Panc1 (cell line): Measurements from ENCODE around the gene FABP1. TPM values are rescaled to one million over a fixed set of nuclear protein-coding genes. Genes with fewer than 3 reads are reported as not detected.
A peak's percentile ranks its signal among the peaks of the same experiment; 100 is the strongest.

Source experiments
- ATAC-seq: fragments of 200-7000 bp; cut with Tn5 transposase; 2 replicates; pipeline ENCODE4 v1.9.1; 2020; ENCODE audit warnings: mild to moderate bottlenecking, moderate library complexity
- Bru-seq: library from RNA; stranded (reverse); fragments of 400-500 nt; gene quantifications from one replicate; lab custom pipeline; 2021; lab: Mats Ljungman, UMichigan
- BruChase-seq, 2 experiments: library from RNA; stranded (reverse); fragments of 400-500 nt; gene quantifications; one replicate each; lab custom pipeline; 2021; lab: Mats Ljungman, UMichigan
- BruUV-seq: library from RNA; stranded (reverse); fragments of 400-500 nt; replicated peaks from 2 replicates; lab custom pipeline; 2021; lab: Mats Ljungman, UMichigan
- CTCF ChIA-PET: fragments of 300-600 bp; sonication (Branson Sonifier 250); formaldehyde crosslinking; loops from one replicate; lab custom pipeline; 2022; ENCODE audit warnings: antibody characterized with exemption; lab: Charles Lee
- POLR2A ChIA-PET: fragments of 300-600 bp; sonication (Branson Sonifier 250); formaldehyde crosslinking; loops from one replicate; lab custom pipeline; 2022; ENCODE audit warnings: antibody characterized with exemption; lab: Charles Lee
- DNase-seq: peaks from one replicate; pipeline ENCODE4 v3.0.0-alpha.2; 2010; ENCODE audit warnings: low read depth, low spot score
- H3K27ac ChIP-seq: 2 replicates; pipeline ENCODE4 v1.5.1; 2011; ENCODE audit warnings: mild to moderate bottlenecking, low read length, inconsistent platforms
- H3K27me3 ChIP-seq: fragments of 200-500 bp; sonication (Bioruptor generic); 2 replicates; pipeline ENCODE4 v1.6.0; 2014; ENCODE audit warnings: low read length, inconsistent platforms; ENCODE audit not compliant: control insufficient read depth, insufficient read depth
- H3K36me3 ChIP-seq: fragments of 200-500 bp; sonication (Bioruptor generic); 2 replicates; pipeline ENCODE4 v1.5.1; 2014; ENCODE audit warnings: inconsistent platforms, mild to moderate bottlenecking, low read length, moderate library complexity; ENCODE audit not compliant: control insufficient read depth, insufficient read depth
- H3K4me1 ChIP-seq: 2 replicates; pipeline ENCODE4 v1.5.1; 2011; ENCODE audit warnings: inconsistent platforms, mild to moderate bottlenecking, low read length, moderate library complexity; ENCODE audit not compliant: control insufficient read depth, insufficient read depth
- H3K4me3 ChIP-seq, 2 experiments: 2 replicates each; pipeline ENCODE4 v1.5.1; 2011 to 2012; ENCODE audit warnings: low read depth in 2 of 2, low read length in 2 of 2, mild to moderate bottlenecking in 2 of 2, inconsistent platforms in 1 of 2, moderate library complexity in 1 of 2
- H3K9me3 ChIP-seq: fragments of 200-500 bp; sonication (Bioruptor generic); 2 replicates; pipeline ENCODE4 v1.5.1; 2014; ENCODE audit warnings: low read depth, mild to moderate bottlenecking, inconsistent platforms, low read length, moderate library complexity; ENCODE audit not compliant: control insufficient read depth, insufficient read depth
- POLR2AphosphoS5 ChIP-seq: IDR thresholded peaks from 2 replicates; pipeline ENCODE4 v1.6.1; 2012; ENCODE audit warnings: mild to moderate bottlenecking, low read depth, low read length, moderate library complexity
- SIN3A ChIP-seq: IDR thresholded peaks from 2 replicates; pipeline ENCODE4 v1.6.1; 2012; ENCODE audit warnings: low read depth, mild to moderate bottlenecking, low read length, moderate library complexity, borderline replicate concordance; ENCODE audit not compliant: insufficient read depth
- TCF7L2 ChIP-seq: IDR thresholded peaks from 2 replicates; pipeline ENCODE4 v1.6.1; 2011; ENCODE audit warnings: mild to moderate bottlenecking, low read depth, low read length, inconsistent platforms
- in situ Hi-C: cut with HindIII; loops from 2 replicates; pipeline ENCODE4 v1.10.0; 2016; ENCODE audit warnings: low sequenced_read_pairs, low pct_unique_long_range_greater_than_20kb
- intact Hi-C: fragments of 100-400 bp; cut with micrococcal nuclease; formaldehyde crosslinking; loops from one replicate; pipeline ENCODE4 v1.10.0; 2022; ENCODE audit not compliant: unreplicated experiment
- long read RNA-seq: library from polyadenylated mRNA; unstranded; transcript quantifications from one replicate; pipeline ENCODE4 v2.0.0, GENCODE V29; 2021; ENCODE audit not compliant: unreplicated experiment
- polyA plus RNA-seq: library from polyadenylated mRNA; unstranded; fragments of >200 nt; gene quantifications from one replicate; pipeline ENCODE4 v1.2.1, GENCODE V29; 2012; ENCODE audit warnings: missing spikeins; ENCODE audit not compliant: insufficient read length
- total RNA-seq: library from RNA; stranded (reverse); gene quantifications from one replicate; pipeline ENCODE4 v1.2.1, GENCODE V29; 2021; ENCODE audit not compliant: unreplicated experiment
- TF ChIP-seq, protein P1 (sequence below): fragments of 450-650 bp; IDR thresholded peaks from 2 replicates; pipeline ENCODE4 v1.5.1; 2017; ENCODE audit warnings: mild to moderate bottlenecking
- TF ChIP-seq, protein P2 (sequence below), 2 experiments: IDR thresholded peaks; 2 replicates each; pipeline ENCODE4 v1.6.1; 2011 to 2012; ENCODE audit warnings: low read depth in 2 of 2, control low read depth in 1 of 2, low read length in 1 of 2, mild to moderate bottlenecking in 1 of 2, moderate library complexity in 1 of 2; ENCODE audit not compliant: insufficient read depth in 1 of 2

The FABP1 gene
- total RNA-seq: 0.36 TPM
- not detected for polyA plus RNA-seq
- percentile 26 among the genes with signal in this experiment for Bru-seq, nascent RNA
- percentile 19 among the genes with signal in this experiment for BruChase-seq, experiment 1, labeled RNA remaining after a 2-hour chase
- BruChase-seq, experiment 2, labeled RNA remaining after a 6-hour chase: percentile 12 among the genes with signal in this experiment
- long read RNA-seq: 0 reads

DNA sequence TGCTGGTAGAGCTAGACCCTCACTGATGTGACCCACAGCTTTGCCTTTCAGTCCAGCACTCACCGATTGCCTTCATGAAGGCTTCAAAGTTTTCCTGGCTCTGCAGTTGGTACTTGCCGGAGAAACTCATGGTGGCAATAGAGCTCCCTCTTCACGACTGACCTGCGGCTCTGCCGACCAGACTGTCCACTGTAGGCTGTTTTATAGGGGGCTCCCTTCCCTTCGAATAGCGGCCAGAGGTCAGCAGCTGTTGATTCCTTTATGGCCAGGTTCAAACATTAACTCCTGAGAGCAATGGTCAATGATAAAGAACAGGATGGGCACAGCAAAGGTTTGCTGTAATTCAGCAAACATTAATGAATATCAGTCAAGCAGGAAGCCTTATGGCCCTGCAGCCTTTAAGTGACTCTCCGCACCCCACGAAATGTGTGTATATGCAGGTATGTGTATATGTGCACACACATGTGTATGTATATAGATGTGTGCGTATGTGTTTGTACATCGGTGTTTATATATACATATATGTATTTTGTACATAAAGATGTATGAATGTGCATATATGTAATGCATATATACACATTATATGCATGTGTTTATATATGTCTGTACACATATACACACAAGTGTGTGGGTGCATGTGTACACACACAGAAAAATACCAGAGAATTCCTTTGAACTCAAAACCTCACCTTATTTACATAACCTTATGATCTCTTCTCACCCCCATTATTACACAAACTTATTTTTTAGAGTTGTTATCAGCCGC, at the start of gene FABP1:
Gene FABP1, minus strand, starts transcription at position 175 of the 766 bp plus-strand sequence. Its CDS starts 45 bp downstream, at position 130.
- no peaks in the 10 kb centered on the region for H3K4me1 ChIP-seq
- ChIA-PET CTCF (no interaction called here), POLR2A (no interaction called here)
- H3K9me3 ChIP-seq: no peaks in the 10 kb centered on the region
- no peak within 1 kb of the TSS for H3K27ac ChIP-seq
- ATAC-seq: no peak
- no peak within 1 kb of the TSS for H3K4me3 ChIP-seq
- H3K27me3 ChIP-seq: no peaks in the 10 kb centered on the region; the same call in none of the 2 replicates
- TF ChIP-seq, protein P1, sequence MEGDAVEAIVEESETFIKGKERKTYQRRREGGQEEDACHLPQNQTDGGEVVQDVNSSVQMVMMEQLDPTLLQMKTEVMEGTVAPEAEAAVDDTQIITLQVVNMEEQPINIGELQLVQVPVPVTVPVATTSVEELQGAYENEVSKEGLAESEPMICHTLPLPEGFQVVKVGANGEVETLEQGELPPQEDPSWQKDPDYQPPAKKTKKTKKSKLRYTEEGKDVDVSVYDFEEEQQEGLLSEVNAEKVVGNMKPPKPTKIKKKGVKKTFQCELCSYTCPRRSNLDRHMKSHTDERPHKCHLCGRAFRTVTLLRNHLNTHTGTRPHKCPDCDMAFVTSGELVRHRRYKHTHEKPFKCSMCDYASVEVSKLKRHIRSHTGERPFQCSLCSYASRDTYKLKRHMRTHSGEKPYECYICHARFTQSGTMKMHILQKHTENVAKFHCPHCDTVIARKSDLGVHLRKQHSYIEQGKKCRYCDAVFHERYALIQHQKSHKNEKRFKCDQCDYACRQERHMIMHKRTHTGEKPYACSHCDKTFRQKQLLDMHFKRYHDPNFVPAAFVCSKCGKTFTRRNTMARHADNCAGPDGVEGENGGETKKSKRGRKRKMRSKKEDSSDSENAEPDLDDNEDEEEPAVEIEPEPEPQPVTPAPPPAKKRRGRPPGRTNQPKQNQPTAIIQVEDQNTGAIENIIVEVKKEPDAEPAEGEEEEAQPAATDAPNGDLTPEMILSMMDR: no peak
- TF ChIP-seq SIN3A (no peak), POLR2AphosphoS5 (no peak), TCF7L2 (no peak)
- TF ChIP-seq, protein P2, sequence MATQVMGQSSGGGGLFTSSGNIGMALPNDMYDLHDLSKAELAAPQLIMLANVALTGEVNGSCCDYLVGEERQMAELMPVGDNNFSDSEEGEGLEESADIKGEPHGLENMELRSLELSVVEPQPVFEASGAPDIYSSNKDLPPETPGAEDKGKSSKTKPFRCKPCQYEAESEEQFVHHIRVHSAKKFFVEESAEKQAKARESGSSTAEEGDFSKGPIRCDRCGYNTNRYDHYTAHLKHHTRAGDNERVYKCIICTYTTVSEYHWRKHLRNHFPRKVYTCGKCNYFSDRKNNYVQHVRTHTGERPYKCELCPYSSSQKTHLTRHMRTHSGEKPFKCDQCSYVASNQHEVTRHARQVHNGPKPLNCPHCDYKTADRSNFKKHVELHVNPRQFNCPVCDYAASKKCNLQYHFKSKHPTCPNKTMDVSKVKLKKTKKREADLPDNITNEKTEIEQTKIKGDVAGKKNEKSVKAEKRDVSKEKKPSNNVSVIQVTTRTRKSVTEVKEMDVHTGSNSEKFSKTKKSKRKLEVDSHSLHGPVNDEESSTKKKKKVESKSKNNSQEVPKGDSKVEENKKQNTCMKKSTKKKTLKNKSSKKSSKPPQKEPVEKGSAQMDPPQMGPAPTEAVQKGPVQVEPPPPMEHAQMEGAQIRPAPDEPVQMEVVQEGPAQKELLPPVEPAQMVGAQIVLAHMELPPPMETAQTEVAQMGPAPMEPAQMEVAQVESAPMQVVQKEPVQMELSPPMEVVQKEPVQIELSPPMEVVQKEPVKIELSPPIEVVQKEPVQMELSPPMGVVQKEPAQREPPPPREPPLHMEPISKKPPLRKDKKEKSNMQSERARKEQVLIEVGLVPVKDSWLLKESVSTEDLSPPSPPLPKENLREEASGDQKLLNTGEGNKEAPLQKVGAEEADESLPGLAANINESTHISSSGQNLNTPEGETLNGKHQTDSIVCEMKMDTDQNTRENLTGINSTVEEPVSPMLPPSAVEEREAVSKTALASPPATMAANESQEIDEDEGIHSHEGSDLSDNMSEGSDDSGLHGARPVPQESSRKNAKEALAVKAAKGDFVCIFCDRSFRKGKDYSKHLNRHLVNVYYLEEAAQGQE (IDR thresholded peaks at IDR 0.05; ENCODE audit: insufficient read depth in 1 of 2, low read depth in 2 of 2, low read length in 1 of 2): no peak
- in situ Hi-C loops (no loop called here), intact Hi-C loops (no loop called here)
- BruUV-seq: no TSS peak
- no peaks in the 10 kb centered on the region for H3K36me3 ChIP-seq
- no peak for DNase-seq

DNA sequence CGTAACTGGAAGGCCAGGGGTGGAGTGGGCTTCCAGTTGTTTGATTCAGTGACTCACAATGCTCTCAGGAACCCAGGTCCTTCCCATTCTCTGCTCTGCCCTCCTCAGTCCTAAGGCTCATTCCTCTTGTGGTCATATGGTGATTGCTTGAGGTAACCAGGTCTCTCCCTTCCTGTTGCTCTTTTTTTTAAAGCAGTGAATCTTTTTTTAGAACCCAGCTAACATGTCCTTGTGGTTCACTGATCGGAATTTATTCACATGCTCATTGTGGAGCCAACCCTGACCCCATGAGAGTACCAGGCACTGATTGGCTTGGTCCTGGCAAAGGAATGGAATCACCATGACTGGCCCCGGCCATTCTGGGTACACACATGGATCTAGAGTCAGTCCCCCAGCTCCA, 49.7 kb upstream of the FABP1 start:
- POLR2A ChIA-PET: no interaction called here
- CTCF ChIA-PET: no interaction called here

More for the DNA sequence above, 49.7 kb upstream of the FABP1 start:
- intact Hi-C loops: no loop called here
- no TSS peak for BruUV-seq
- Histone ChIP-seq H3K4me3 (no peak overlapping the region), H3K27ac (no peak overlapping the region), H3K4me1 (no peaks in the 10 kb centered on the region), H3K27me3 (no peaks in the 10 kb centered on the region), H3K9me3 (no peaks in the 10 kb centered on the region), H3K36me3 (no peaks in the 10 kb centered on the region)
- DNase-seq (no peak), ATAC-seq (no peak)
- in situ Hi-C loops: no loop called here
- no peak for TF ChIP-seq TCF7L2
- TF ChIP-seq, protein P2 (IDR thresholded peaks at IDR 0.05; ENCODE audit: insufficient read depth in 1 of 2, low read depth in 2 of 2, low read length in 1 of 2): no peak
- TF ChIP-seq, protein P1: no peak
